Measurements from ENCODE around the gene CSMD2. TPM values are rescaled to one million over a fixed set of nuclear protein-coding genes. Genes with fewer than 3 reads are reported as not detected.

The CSMD2 gene
- total RNA-seq, 2 donors from 2014 or later = 0.62 to 2.8 TPM

GRCh38 chr1:34199927-34200326, 34.9 kb upstream of the CSMD2 start:
- 91 to 100% methylated on average over 1 of the region's 1 CpG for WGBS, 2 experiments (ENCODE audit: insufficient coverage in 1 of 2, insufficient read length in 1 of 2)
- Mint-ChIP-seq H3K36me3 (ENCODE audit: low read depth) (no peaks in the 10 kb centered on the region), H3K9me3 (no peaks in the 10 kb centered on the region), H3K27me3 (ENCODE audit: insufficient read depth) (peaks cover 46% of the 10 kb centered on the region), H3K4me1 (peaks cover 8% of the 10 kb centered on the region), H3K4me3 (no peak overlapping the region), H3K27ac (no peak overlapping the region)
- Histone ChIP-seq H3K4me3 (ENCODE audit: low read length) (no peak overlapping the region), H3K9ac (ENCODE audit: extremely low read depth, low read length, poor library complexity, severe bottlenecking) (no peak overlapping the region), H3K9me3 (ENCODE audit: control insufficient read depth, low read length) (no peaks in the 10 kb centered on the region), H3K27me3 (ENCODE audit: control insufficient read depth, insufficient read depth, low read length, poor library complexity, severe bottlenecking) (no peaks in the 10 kb centered on the region), H3K27ac (ENCODE audit: low read depth, low read length) (no peak overlapping the region), H3K4me1 (ENCODE audit: control insufficient read depth, insufficient read depth, low read length) (no peaks in the 10 kb centered on the region), H3K36me3 (ENCODE audit: control insufficient read depth, insufficient read depth, low read length) (no peaks in the 10 kb centered on the region)
- TF ChIP-seq CTCF (conservative IDR thresholded peaks at IDR 0.05) = no peak
- no peak for DNase-seq

- Histone ChIP-seq H3K9me3 (ENCODE audit: control insufficient read depth, low read length) (peaks cover 10% of the 10 kb centered on the region), H3K4me1 (ENCODE audit: control insufficient read depth, insufficient read depth, low read length) (no peaks in the 10 kb centered on the region), H3K27ac (ENCODE audit: low read depth, low read length) (no peak overlapping the region), H3K27me3 (ENCODE audit: control insufficient read depth, insufficient read depth, low read length, poor library complexity, severe bottlenecking) (peaks cover 5% of the 10 kb centered on the region), H3K9ac (ENCODE audit: extremely low read depth, low read length, poor library complexity, severe bottlenecking) (no peak overlapping the region), H3K36me3 (ENCODE audit: control insufficient read depth, insufficient read depth, low read length) (no peaks in the 10 kb centered on the region), H3K4me3 (ENCODE audit: low read length) (no peak overlapping the region)
- peaks cover 65% of the 10 kb centered on the region for H3K27me3 Mint-ChIP-seq (ENCODE audit: insufficient read depth)
- H3K36me3 Mint-ChIP-seq (ENCODE audit: low read depth) = no peaks in the 10 kb centered on the region
- H3K9me3 Mint-ChIP-seq = peaks cover 12% of the 10 kb centered on the region
- WGBS, 2 experiments (ENCODE audit: insufficient coverage in 1 of 2, insufficient read length in 1 of 2) = 49 to 55% methylated on average over 3 of the region's 3 CpGs
- H3K27ac Mint-ChIP-seq = no peak overlapping the region
- no peak for DNase-seq
- no peak for TF ChIP-seq CTCF (conservative IDR thresholded peaks at IDR 0.05)
- H3K4me3 Mint-ChIP-seq = no peak overlapping the region
- H3K4me1 Mint-ChIP-seq = peaks cover 14% of the 10 kb centered on the region
Observed at GRCh38 chr1:34192621-34193020, 27.6 kb upstream of the CSMD2 start.

- peaks cover 70% of the 10 kb centered on the region for H3K27me3 Mint-ChIP-seq (ENCODE audit: insufficient read depth)
- TF ChIP-seq CTCF (conservative IDR thresholded peaks at IDR 0.05) = no peak
- Histone ChIP-seq H3K36me3 (ENCODE audit: control insufficient read depth, insufficient read depth, low read length) (no peaks in the 10 kb centered on the region), H3K27ac (ENCODE audit: low read depth, low read length) (no peak overlapping the region), H3K27me3 (ENCODE audit: control insufficient read depth, insufficient read depth, low read length, poor library complexity, severe bottlenecking) (peaks cover 23% of the 10 kb centered on the region), H3K9me3 (ENCODE audit: control insufficient read depth, low read length) (peaks cover 10% of the 10 kb centered on the region), H3K9ac (ENCODE audit: extremely low read depth, low read length, poor library complexity, severe bottlenecking) (no peak overlapping the region), H3K4me1 (ENCODE audit: control insufficient read depth, insufficient read depth, low read length) (no peaks in the 10 kb centered on the region), H3K4me3 (ENCODE audit: low read length) (no peak overlapping the region)
- H3K36me3 Mint-ChIP-seq (ENCODE audit: low read depth) = no peaks in the 10 kb centered on the region
- peaks cover 14% of the 10 kb centered on the region for H3K4me1 Mint-ChIP-seq
- H3K4me3 Mint-ChIP-seq = no peak overlapping the region
- WGBS, 2 experiments (ENCODE audit: insufficient coverage in 1 of 2, insufficient read length in 1 of 2) = 83 to 93% methylated on average over 2 of the region's 2 CpGs
- H3K27ac Mint-ChIP-seq = no peak overlapping the region
- peaks cover 12% of the 10 kb centered on the region for H3K9me3 Mint-ChIP-seq
- DNase-seq = no peak
Observed at GRCh38 chr1:34190692-34191091, 25.7 kb upstream of the CSMD2 start.
